Activated naive CD8-positive, alpha-beta T cell (primary cell): ENCODE results near the gene EYA2.
"Not testable (repeated sequence)": the region's sequence is repeated elsewhere in the genome, so short reads cannot be mapped to it uniquely, and the experiment has no call there.

Source experiments
- H3K27ac Mint-ChIP-seq: one replicate; pipeline ENCODE4 v1.8.0; 2021; ENCODE audit warnings: mixed read lengths
- H3K27me3 Mint-ChIP-seq: one replicate; pipeline ENCODE4 v1.8.0; 2021; ENCODE audit warnings: mixed read lengths
- H3K36me3 Mint-ChIP-seq: one replicate; pipeline ENCODE4 v1.8.0; 2021; ENCODE audit warnings: mixed read lengths
- H3K4me1 Mint-ChIP-seq: one replicate; pipeline ENCODE4 v1.8.0; 2021; ENCODE audit warnings: low read depth, mixed read lengths
- H3K4me3 Mint-ChIP-seq: one replicate; pipeline ENCODE4 v1.8.0; 2021; ENCODE audit warnings: mild to moderate bottlenecking, mixed read lengths
- H3K9me3 Mint-ChIP-seq: one replicate; pipeline ENCODE4 v1.8.0; 2021; ENCODE audit warnings: low read depth, mixed read lengths

Gene EYA2

GRCh38 chr20:47165376-47165865 is 270.8 kb downstream of the EYA2 start:
- no peak overlapping the region for H3K4me3 Mint-ChIP-seq
- no peaks in the 10 kb centered on the region for H3K4me1 Mint-ChIP-seq
- no peaks in the 10 kb centered on the region for H3K36me3 Mint-ChIP-seq
- peaks cover 4% of the 10 kb centered on the region for H3K27me3 Mint-ChIP-seq
- no peaks in the 10 kb centered on the region for H3K9me3 Mint-ChIP-seq
- H3K27ac Mint-ChIP-seq, result no peak overlapping the region

- no peaks in the 10 kb centered on the region for H3K36me3 Mint-ChIP-seq
- no peak overlapping the region for H3K27ac Mint-ChIP-seq
- no peaks in the 10 kb centered on the region for H3K9me3 Mint-ChIP-seq
- peaks cover 10% of the 10 kb centered on the region for H3K27me3 Mint-ChIP-seq
- no peaks in the 10 kb centered on the region for H3K4me1 Mint-ChIP-seq
- H3K4me3 Mint-ChIP-seq, result no peak overlapping the region
These were observed 273.2 kb downstream of the EYA2 start for GRCh38 chr20:47167846-47168245.

DNA sequence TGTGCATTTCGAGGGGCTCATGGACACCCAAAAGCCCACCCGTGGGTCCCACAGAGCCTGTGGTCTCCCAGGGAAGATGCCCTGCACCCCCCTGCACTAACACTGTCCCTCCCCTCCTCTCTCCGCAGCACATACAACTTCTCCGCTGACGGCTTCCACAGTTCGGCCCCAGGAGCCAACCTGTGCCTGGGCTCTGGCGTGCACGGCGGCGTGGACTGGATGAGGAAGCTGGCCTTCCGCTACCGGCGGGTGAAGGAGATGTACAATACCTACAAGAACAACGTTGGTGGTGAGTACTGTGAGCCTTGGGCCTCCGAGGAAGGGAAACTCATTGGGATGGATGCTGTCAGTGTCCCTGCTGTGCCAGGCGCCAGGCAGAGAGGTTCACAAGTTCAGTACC is 277.9 kb downstream of the EYA2 start:
- Mint-ChIP-seq H3K36me3 (no peaks in the 10 kb centered on the region), H3K27me3 (peaks cover 10% of the 10 kb centered on the region), H3K27ac (no peak overlapping the region), H3K4me3 (no peak overlapping the region), H3K4me1 (no peaks in the 10 kb centered on the region), H3K9me3 (no peaks in the 10 kb centered on the region)

GRCh38 chr20:47173596-47174216 is 279.1 kb downstream of the EYA2 start:
- Mint-ChIP-seq H3K4me1 (no peaks in the 10 kb centered on the region), H3K27me3 (peaks cover 8% of the 10 kb centered on the region), H3K9me3 (no peaks in the 10 kb centered on the region), H3K4me3 (no peak overlapping the region), H3K27ac (no peak overlapping the region), H3K36me3 (no peaks in the 10 kb centered on the region)

DNA sequence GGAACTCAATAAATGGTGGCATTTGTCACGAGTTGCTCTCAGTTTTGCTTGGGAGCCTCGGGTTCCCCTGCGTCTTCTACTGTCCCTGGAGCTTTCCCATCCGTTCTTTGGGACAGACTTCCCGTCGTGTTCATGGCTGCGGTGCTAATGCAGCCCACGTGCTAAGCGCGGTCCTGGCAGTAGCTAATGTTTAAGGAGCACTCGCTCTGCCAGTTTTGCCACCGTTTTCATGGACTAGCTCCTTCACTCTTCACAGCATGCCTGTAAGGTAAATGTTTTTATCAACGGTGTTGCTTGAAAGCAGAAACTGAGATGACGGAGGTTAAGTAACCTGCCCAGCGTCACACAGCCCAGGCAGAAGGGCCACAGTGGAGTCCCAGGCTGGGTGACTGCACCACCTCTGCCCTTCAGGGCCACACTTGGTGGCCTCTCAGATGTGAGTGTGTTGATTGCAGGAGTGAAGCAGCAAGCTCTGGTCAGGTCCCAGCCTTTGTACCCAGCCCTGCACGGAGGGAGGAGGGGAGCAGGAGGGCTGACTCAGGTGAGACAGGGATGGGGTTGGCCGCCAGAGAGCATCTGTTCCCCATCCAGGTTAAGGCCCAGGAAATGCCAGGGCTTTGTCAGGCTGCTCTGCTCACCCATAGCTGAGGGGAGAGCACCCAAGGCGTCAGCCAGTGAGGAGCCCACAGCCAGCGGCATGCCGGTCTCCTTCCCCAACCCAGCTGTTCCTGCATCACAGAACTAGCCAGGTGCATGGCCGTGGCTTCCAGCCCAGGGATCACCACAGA is 280.0 kb downstream of the EYA2 start:
- Mint-ChIP-seq H3K4me1 (no peaks in the 10 kb centered on the region), H3K27me3 (peaks cover 5% of the 10 kb centered on the region), H3K9me3 (no peaks in the 10 kb centered on the region), H3K4me3 (no peak overlapping the region), H3K36me3 (no peaks in the 10 kb centered on the region), H3K27ac (no peak overlapping the region)

- no peak overlapping the region for H3K27ac Mint-ChIP-seq
- H3K9me3 Mint-ChIP-seq, result no peaks in the 10 kb centered on the region
- H3K36me3 Mint-ChIP-seq, result no peaks in the 10 kb centered on the region
- no peaks in the 10 kb centered on the region for H3K4me1 Mint-ChIP-seq
- H3K4me3 Mint-ChIP-seq, result no peak overlapping the region
- H3K27me3 Mint-ChIP-seq, result peaks cover 5% of the 10 kb centered on the region
These were observed 280.9 kb downstream of the EYA2 start for GRCh38 chr20:47175493-47175892.

- not testable (repeated sequence) for H3K36me3 Mint-ChIP-seq, H3K9me3 Mint-ChIP-seq, H3K4me1 Mint-ChIP-seq, H3K27me3 Mint-ChIP-seq, H3K4me3 Mint-ChIP-seq, H3K27ac Mint-ChIP-seq
These were observed 281.6 kb downstream of the EYA2 start for GRCh38 chr20:47176217-47176616.

DNA sequence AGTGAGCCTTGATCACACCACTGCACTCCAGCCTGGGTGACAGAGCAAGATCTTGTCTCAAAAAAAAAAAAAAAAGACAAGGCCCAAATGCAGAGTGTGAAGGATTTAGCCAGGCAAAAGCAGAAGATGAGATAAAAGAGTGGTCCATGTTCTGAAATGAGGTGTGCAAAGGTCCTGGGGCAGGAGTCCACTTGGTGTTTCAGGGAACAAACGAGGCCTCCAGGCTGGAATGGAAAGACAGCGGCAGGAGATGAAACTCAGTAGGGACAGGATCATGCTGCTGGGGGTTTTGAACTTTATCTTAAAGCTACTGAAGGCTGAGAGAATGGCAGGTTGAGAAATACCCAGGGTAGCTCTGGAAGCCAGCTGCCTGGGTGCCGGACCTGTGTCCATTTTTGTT is 283.6 kb downstream of the EYA2 start:
- no peaks in the 10 kb centered on the region for H3K9me3 Mint-ChIP-seq
- no peak overlapping the region for H3K27ac Mint-ChIP-seq
- H3K4me1 Mint-ChIP-seq, result no peaks in the 10 kb centered on the region
- no peak overlapping the region for H3K4me3 Mint-ChIP-seq
- H3K27me3 Mint-ChIP-seq, result no peaks in the 10 kb centered on the region
- no peaks in the 10 kb centered on the region for H3K36me3 Mint-ChIP-seq

DNA sequence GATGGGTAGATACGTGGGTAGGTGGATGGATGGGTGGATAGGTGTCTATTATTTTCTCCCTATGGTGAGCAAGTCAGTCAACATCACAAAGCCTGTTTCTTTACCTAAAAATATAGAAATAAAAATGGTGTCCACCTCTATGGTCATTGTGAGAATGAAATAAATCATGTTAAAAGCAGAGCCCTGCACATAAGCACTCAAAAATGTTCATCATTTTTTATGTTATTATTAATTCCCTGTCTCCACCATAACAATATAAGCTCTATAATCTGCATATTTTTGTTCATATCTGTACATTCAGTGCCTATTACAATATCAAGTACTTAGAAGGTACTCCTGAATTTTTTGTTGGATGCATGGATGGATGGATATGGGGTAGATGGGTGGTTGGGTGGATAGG is 284.2 kb downstream of the EYA2 start:
- Mint-ChIP-seq H3K27me3 (no peaks in the 10 kb centered on the region), H3K36me3 (no peaks in the 10 kb centered on the region), H3K4me3 (no peak overlapping the region), H3K9me3 (no peaks in the 10 kb centered on the region), H3K27ac (no peak overlapping the region), H3K4me1 (no peaks in the 10 kb centered on the region)

DNA sequence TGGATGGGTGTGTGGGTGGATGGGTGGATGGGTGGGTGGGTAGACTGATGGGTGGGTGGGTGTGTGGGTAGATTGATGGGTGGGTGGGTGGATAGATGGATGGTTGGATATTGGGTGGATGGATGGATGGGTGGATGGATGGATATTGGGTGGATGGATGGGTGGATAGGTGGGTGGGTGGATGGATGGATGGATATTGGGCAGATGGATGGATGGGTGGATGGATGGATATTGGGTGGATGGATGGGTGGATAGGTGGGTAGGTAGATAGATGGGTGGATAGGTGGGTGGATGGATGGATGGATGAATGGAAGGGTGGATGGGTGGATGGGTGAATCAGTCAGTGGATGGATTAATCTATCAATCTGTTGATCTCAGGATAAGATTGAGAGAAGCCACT is 284.6 kb downstream of the EYA2 start:
- Mint-ChIP-seq H3K27ac (no peak overlapping the region), H3K36me3 (no peaks in the 10 kb centered on the region), H3K4me1 (no peaks in the 10 kb centered on the region), H3K27me3 (no peaks in the 10 kb centered on the region), H3K4me3 (no peak overlapping the region), H3K9me3 (no peaks in the 10 kb centered on the region)

GRCh38 chr20:47181056-47181862 is 286.6 kb downstream of the EYA2 start:
- Mint-ChIP-seq H3K4me1 (no peaks in the 10 kb centered on the region), H3K27ac (no peak overlapping the region), H3K36me3 (no peaks in the 10 kb centered on the region), H3K4me3 (no peak overlapping the region), H3K9me3 (no peaks in the 10 kb centered on the region), H3K27me3 (no peaks in the 10 kb centered on the region)

GRCh38 chr20:47183367-47183766 is 288.7 kb downstream of the EYA2 start:
- peaks cover 2% of the 10 kb centered on the region for H3K4me1 Mint-ChIP-seq
- H3K9me3 Mint-ChIP-seq, result no peaks in the 10 kb centered on the region
- H3K4me3 Mint-ChIP-seq, result no peak overlapping the region
- no peaks in the 10 kb centered on the region for H3K36me3 Mint-ChIP-seq
- peaks cover 2% of the 10 kb centered on the region for H3K27me3 Mint-ChIP-seq
- H3K27ac Mint-ChIP-seq, result no peak overlapping the region

GRCh38 chr20:47187450-47188195 is 293.0 kb downstream of the EYA2 start:
- Mint-ChIP-seq H3K4me1 (peaks cover 9% of the 10 kb centered on the region), H3K9me3 (no peaks in the 10 kb centered on the region), H3K27ac (no peak overlapping the region), H3K27me3 (peaks cover 9% of the 10 kb centered on the region), H3K4me3 (no peak overlapping the region), H3K36me3 (no peaks in the 10 kb centered on the region)

- Mint-ChIP-seq H3K27ac (no peak overlapping the region), H3K9me3 (no peaks in the 10 kb centered on the region), H3K36me3 (no peaks in the 10 kb centered on the region), H3K4me3 (no peak overlapping the region), H3K27me3 (peaks cover 9% of the 10 kb centered on the region), H3K4me1 (peaks cover 9% of the 10 kb centered on the region)
These were observed 293.9 kb downstream of the EYA2 start for GRCh38 chr20:47188540-47188939.

- H3K9me3 Mint-ChIP-seq, result no peaks in the 10 kb centered on the region
- no peak overlapping the region for H3K27ac Mint-ChIP-seq
- peaks cover 9% of the 10 kb centered on the region for H3K27me3 Mint-ChIP-seq
- no peaks in the 10 kb centered on the region for H3K36me3 Mint-ChIP-seq
- peaks cover 9% of the 10 kb centered on the region for H3K4me1 Mint-ChIP-seq
- no peak overlapping the region for H3K4me3 Mint-ChIP-seq
These were observed 294.4 kb downstream of the EYA2 start for GRCh38 chr20:47189060-47189459.
